GM12875 (cell line): ENCODE data around the gene RNF223.
"Not testable (repeated sequence)": the region's sequence is repeated elsewhere in the genome, so short reads cannot be mapped to it uniquely, and the experiment has no call there.

Experiments
- H3K4me3 ChIP-seq: one replicate; pipeline ENCODE4 v1.5.1; 2011; ENCODE audit warnings: low read depth, low read length, control low read depth
- CTCF ChIP-seq: IDR thresholded peaks from 2 replicates; pipeline ENCODE4 v1.5.1; 2011; ENCODE audit warnings: low read depth, mild to moderate bottlenecking, control low read depth, inconsistent platforms, low read length, moderate library complexity, borderline replicate concordance; ENCODE audit not compliant: insufficient read depth

RNF223 gene

GRCh38 chr1:1080122-1080757, 6.1 kb upstream of the RNF223 start:
- no peak overlapping the region for H3K4me3 ChIP-seq
- no peak for TF ChIP-seq CTCF

GRCh38 chr1:1079408-1080121, 5.5 kb upstream of the RNF223 start:
- H3K4me3 ChIP-seq, result peak overlapping the region; percentile 8
- no peak for TF ChIP-seq CTCF

GRCh38 chr1:1077396-1077795, 3.3 kb upstream of the RNF223 start:
- H3K4me3 ChIP-seq, result not testable (repeated sequence)

GRCh38 chr1:1075148-1075935, 1.2 kb upstream of the RNF223 start:
- TF ChIP-seq CTCF, result no peak
- H3K4me3 ChIP-seq, result no peak overlapping the region

GRCh38 chr1:1074631-1075147, 583 bp upstream of the RNF223 start:
- TF ChIP-seq CTCF, result no peak
- no peak overlapping the region for H3K4me3 ChIP-seq

GRCh38 chr1:1072849-1073742, 1.0 kb downstream of the RNF223 start:
- no peak for TF ChIP-seq CTCF
- H3K4me3 ChIP-seq, result no peak overlapping the region

- TF ChIP-seq CTCF, result no peak
- H3K4me3 ChIP-seq, result no peak overlapping the region
These were observed 1.7 kb downstream of the RNF223 start for GRCh38 chr1:1072299-1072848.
